Medulla oblongata (tissue), 1 donor: ENCODE measurements around the gene FAM120A.

Experiments used
- DNase-seq: peaks from one replicate; pipeline ENCODE4 v3.0.0-alpha.2; 2015; ENCODE audit errors: extremely low spot score

Gene FAM120A

GRCh38 chr9:93594041-93594756 is 142.7 kb downstream of the FAM120A start:
- DNase-seq = no peak

GRCh38 chr9:93595461-93595860 is 144.0 kb downstream of the FAM120A start:
- no peak for DNase-seq

- no peak for DNase-seq
Observed at GRCh38 chr9:93595861-93596365, 144.4 kb downstream of the FAM120A start.

GRCh38 chr9:93596399-93596798 is 144.9 kb downstream of the FAM120A start:
- no peak for DNase-seq

GRCh38 chr9:93597142-93597706 is 145.7 kb downstream of the FAM120A start:
- no peak for DNase-seq

GRCh38 chr9:93597871-93598646 is 146.6 kb downstream of the FAM120A start:
- no peak for DNase-seq

- DNase-seq = no peak
Observed at GRCh38 chr9:93598647-93599241, 147.3 kb downstream of the FAM120A start.

GRCh38 chr9:93599571-93600403 is 148.3 kb downstream of the FAM120A start:
- no peak for DNase-seq

GRCh38 chr9:93600504-93600903 is 149.0 kb downstream of the FAM120A start:
- DNase-seq = no peak

- DNase-seq = no peak
Observed at GRCh38 chr9:93601063-93601462, 149.6 kb downstream of the FAM120A start.

GRCh38 chr9:93601666-93602065 is 150.2 kb downstream of the FAM120A start:
- DNase-seq = no peak

- DNase-seq = no peak
Observed at GRCh38 chr9:93603011-93603410, 151.5 kb downstream of the FAM120A start.

- DNase-seq = no peak
Observed at GRCh38 chr9:93603906-93604326, 152.4 kb downstream of the FAM120A start.

- DNase-seq = no peak
Observed at GRCh38 chr9:93606187-93606586, 154.7 kb downstream of the FAM120A start.

GRCh38 chr9:93610206-93610605 is 158.7 kb downstream of the FAM120A start:
- no peak for DNase-seq

GRCh38 chr9:93612052-93612795 is 160.7 kb downstream of the FAM120A start:
- no peak for DNase-seq

- DNase-seq = no peak
Observed at GRCh38 chr9:93612796-93613154, 161.3 kb downstream of the FAM120A start.

GRCh38 chr9:93613174-93613573 is 161.7 kb downstream of the FAM120A start:
- no peak for DNase-seq

GRCh38 chr9:93613791-93614190 is 162.3 kb downstream of the FAM120A start:
- no peak for DNase-seq

- DNase-seq = no peak
Observed at GRCh38 chr9:93614830-93615468, 163.5 kb downstream of the FAM120A start.
